WTC11 (cell line): ENCODE measurements around the gene FZD2. TPM values are rescaled to one million over a fixed set of nuclear protein-coding genes. Genes with fewer than 3 reads are reported as not detected.

Experiments
- ATAC-seq: fragments of 200-7000 bp; cut with Tn5 transposase; 2 replicates; pipeline ENCODE4 v1.10.0; 2021; ENCODE audit warnings: mild to moderate bottlenecking, moderate library complexity
- CTCF ChIA-PET: fragments of 300-600 bp; sonication (Branson Sonifier 250); formaldehyde crosslinking; loops from one replicate; lab custom pipeline; 2021; ENCODE audit warnings: antibody characterized with exemption; lab: Charles Lee
- POLR2A ChIA-PET: fragments of 350-600 bp; sonication (Branson Sonifier 250); formaldehyde crosslinking; loops from one replicate; lab custom pipeline; 2021; ENCODE audit warnings: antibody characterized with exemption; lab: Charles Lee
- DNase-seq: peaks from one replicate; pipeline ENCODE4 v3.0.0; 2021; ENCODE audit warnings: low spot score
- H3K27ac Mint-ChIP-seq: 2 replicates; pipeline ENCODE4 v1.8.0; 2021; ENCODE audit warnings: mixed read lengths
- H3K27me3 Mint-ChIP-seq: 2 replicates; pipeline ENCODE4 v1.8.0; 2021; ENCODE audit warnings: low read depth, mild to moderate bottlenecking, moderate library complexity, mixed read lengths
- H3K36me3 Mint-ChIP-seq: 2 replicates; pipeline ENCODE4 v1.8.0; 2021; ENCODE audit warnings: mixed read lengths
- H3K4me1 Mint-ChIP-seq: 2 replicates; pipeline ENCODE4 v1.8.0; 2022; ENCODE audit warnings: mixed read lengths
- H3K4me3 Mint-ChIP-seq: 2 replicates; pipeline ENCODE4 v1.8.0; 2021; ENCODE audit warnings: mild to moderate bottlenecking, moderate library complexity, mixed read lengths
- H3K9me3 Mint-ChIP-seq: 2 replicates; pipeline ENCODE4 v1.8.0; 2021; ENCODE audit warnings: mixed read lengths
- ELF4 ChIP-seq: sonication (generic); formaldehyde crosslinking; IDR thresholded peaks from 2 replicates; pipeline ENCODE4 v1.8.1; 2022; ENCODE audit warnings: low read depth, mild to moderate bottlenecking, moderate library complexity, missing genetic modification reagents
- FOXK1 ChIP-seq: sonication (generic); formaldehyde crosslinking; IDR thresholded peaks from 2 replicates; pipeline ENCODE4 v1.8.0; 2022; ENCODE audit warnings: mild to moderate bottlenecking, moderate library complexity, missing genetic modification reagents
- FOXP1 ChIP-seq: sonication (generic); formaldehyde crosslinking; IDR thresholded peaks from 2 replicates; pipeline ENCODE4 v1.8.0; 2022; ENCODE audit warnings: missing genetic modification reagents, mild to moderate bottlenecking, moderate library complexity, borderline replicate concordance
- JUN ChIP-seq: sonication (generic); formaldehyde crosslinking; IDR thresholded peaks from 2 replicates; pipeline ENCODE4 v1.8.0; 2023; ENCODE audit warnings: mild to moderate bottlenecking, missing genetic modification reagents
- KAT7 ChIP-seq: sonication (generic); formaldehyde crosslinking; IDR thresholded peaks from 2 replicates; pipeline ENCODE4 v1.8.1; 2023; ENCODE audit warnings: missing genetic modification reagents, mild to moderate bottlenecking, borderline replicate concordance
- NFATC4 ChIP-seq: fragments of 250-450 bp; sonication (Bioruptor Pico); IDR thresholded peaks from 2 replicates; pipeline ENCODE4 v1.9.0; 2021; ENCODE audit warnings: mild to moderate bottlenecking
- OVOL2 ChIP-seq: fragments of 250-450 bp; sonication (Bioruptor Pico); IDR thresholded peaks from 2 replicates; pipeline ENCODE4 v1.9.0; 2021; ENCODE audit warnings: mild to moderate bottlenecking, borderline replicate concordance
- SMAD4 ChIP-seq: sonication (generic); formaldehyde crosslinking; IDR thresholded peaks from 2 replicates; pipeline ENCODE4 v1.8.0; 2022; ENCODE audit warnings: mild to moderate bottlenecking, missing genetic modification reagents
- TEAD1 ChIP-seq: sonication (generic); formaldehyde crosslinking; IDR thresholded peaks from 2 replicates; pipeline ENCODE4 v1.8.0; 2022; ENCODE audit warnings: mild to moderate bottlenecking, missing genetic modification reagents
- TEAD4 ChIP-seq: sonication (generic); formaldehyde crosslinking; IDR thresholded peaks from 2 replicates; pipeline ENCODE4 v1.8.0; 2022; ENCODE audit warnings: mild to moderate bottlenecking, missing genetic modification reagents
- ZBTB21 ChIP-seq: sonication (generic); formaldehyde crosslinking; IDR thresholded peaks from 2 replicates; pipeline ENCODE4 v1.8.1; 2023; ENCODE audit warnings: mild to moderate bottlenecking, missing genetic modification reagents, borderline replicate concordance
- ZNF317 ChIP-seq: sonication (generic); formaldehyde crosslinking; IDR thresholded peaks from 2 replicates; pipeline ENCODE4 v1.8.1; 2023; ENCODE audit warnings: low read depth, mild to moderate bottlenecking, moderate library complexity, missing genetic modification reagents, borderline replicate concordance
- ZNF396 ChIP-seq: fragments of 250-450 bp; sonication (Bioruptor Pico); IDR thresholded peaks from 2 replicates; pipeline ENCODE4 v1.8.0; 2021; ENCODE audit warnings: mild to moderate bottlenecking, moderate library complexity, borderline replicate concordance
- total RNA-seq: library from RNA; stranded (reverse); gene quantifications from 3 replicates; pipeline ENCODE4 v1.2.3, GENCODE V29; 2021
- TF ChIP-seq, protein P1 (sequence below): sonication (generic); formaldehyde crosslinking; IDR thresholded peaks from 2 replicates; pipeline ENCODE4 v1.8.0; 2022; ENCODE audit warnings: mild to moderate bottlenecking, missing genetic modification reagents
- TF ChIP-seq, protein P2 (sequence below): sonication (generic); formaldehyde crosslinking; IDR thresholded peaks from 2 replicates; pipeline ENCODE4 v1.8.1; 2022; ENCODE audit warnings: missing genetic modification reagents, borderline replicate concordance
- TF ChIP-seq, protein P3 (sequence below): fragments of 250-450 bp; sonication (Bioruptor Pico); IDR thresholded peaks from 2 replicates; pipeline ENCODE4 v2.1.2; 2022; ENCODE audit warnings: mild to moderate bottlenecking, moderate library complexity
- TF ChIP-seq, protein P4 (sequence below): sonication (generic); formaldehyde crosslinking; IDR thresholded peaks from 2 replicates; pipeline ENCODE4 v1.8.0; 2022; ENCODE audit warnings: mild to moderate bottlenecking, missing genetic modification reagents
- TF ChIP-seq, protein P5 (sequence below): sonication (generic); formaldehyde crosslinking; IDR thresholded peaks from 2 replicates; pipeline ENCODE4 v1.8.1; 2023; ENCODE audit warnings: mild to moderate bottlenecking, missing genetic modification reagents
- TF ChIP-seq, protein P6 (sequence below): sonication (generic); formaldehyde crosslinking; IDR thresholded peaks from 2 replicates; pipeline ENCODE4 v1.8.1; 2022; ENCODE audit warnings: mild to moderate bottlenecking, moderate library complexity, missing genetic modification reagents
- TF ChIP-seq, protein P7 (sequence below): sonication (generic); formaldehyde crosslinking; IDR thresholded peaks from 2 replicates; pipeline ENCODE4 v1.8.0; 2022; ENCODE audit warnings: missing genetic modification reagents

Gene FZD2
- total RNA-seq, 1 experiment from 2014 or later, result 42.8 TPM

DNA sequence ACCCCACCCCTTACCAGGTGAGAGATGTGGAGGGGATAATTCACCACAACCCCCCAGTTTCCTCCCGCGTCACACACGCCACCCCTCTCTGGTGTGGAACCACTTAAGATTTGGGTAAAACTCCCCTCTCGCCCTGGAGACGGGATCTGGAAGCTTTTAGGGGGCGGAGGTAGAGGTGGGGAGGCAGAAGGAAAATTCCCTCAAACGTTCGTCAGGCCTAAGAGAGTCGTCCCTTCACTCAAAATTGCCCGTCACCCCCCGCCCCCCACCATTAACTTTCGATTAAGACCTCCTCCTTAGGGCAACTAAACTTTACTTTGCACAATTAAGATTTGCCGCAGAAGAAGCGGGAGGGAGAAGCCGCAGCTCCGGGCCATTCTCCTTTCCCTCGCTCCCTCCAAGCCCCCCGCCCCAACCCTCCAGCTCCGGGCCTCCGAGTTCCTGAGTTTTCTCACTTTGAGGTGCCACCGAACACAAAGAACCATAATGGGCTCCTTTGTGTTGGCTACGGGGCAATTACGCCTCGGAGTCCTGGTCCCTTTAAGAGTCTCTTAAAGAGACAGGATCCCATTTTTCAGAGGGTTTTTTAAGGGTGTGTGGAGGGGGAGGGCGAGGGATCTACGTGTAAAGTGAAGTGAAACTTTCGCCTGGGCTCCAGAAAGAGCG lies 985 bp upstream of the FZD2 start:
- H3K27ac Mint-ChIP-seq, result peak overlapping the region; percentile 100
- H3K36me3 Mint-ChIP-seq, result peaks cover 7% of the 10 kb centered on the region

DNA sequence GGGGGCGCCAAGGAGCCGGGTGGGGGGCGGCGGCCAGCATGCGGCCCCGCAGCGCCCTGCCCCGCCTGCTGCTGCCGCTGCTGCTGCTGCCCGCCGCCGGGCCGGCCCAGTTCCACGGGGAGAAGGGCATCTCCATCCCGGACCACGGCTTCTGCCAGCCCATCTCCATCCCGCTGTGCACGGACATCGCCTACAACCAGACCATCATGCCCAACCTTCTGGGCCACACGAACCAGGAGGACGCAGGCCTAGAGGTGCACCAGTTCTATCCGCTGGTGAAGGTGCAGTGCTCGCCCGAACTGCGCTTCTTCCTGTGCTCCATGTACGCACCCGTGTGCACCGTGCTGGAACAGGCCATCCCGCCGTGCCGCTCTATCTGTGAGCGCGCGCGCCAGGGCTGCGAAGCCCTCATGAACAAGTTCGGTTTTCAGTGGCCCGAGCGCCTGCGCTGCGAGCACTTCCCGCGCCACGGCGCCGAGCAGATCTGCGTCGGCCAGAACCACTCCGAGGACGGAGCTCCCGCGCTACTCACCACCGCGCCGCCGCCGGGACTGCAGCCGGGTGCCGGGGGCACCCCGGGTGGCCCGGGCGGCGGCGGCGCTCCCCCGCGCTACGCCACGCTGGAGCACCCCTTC lies 484 bp downstream of the FZD2 start:
- H3K27me3 Mint-ChIP-seq, result peaks cover 51% of the 10 kb centered on the region
- DNase-seq (peak; percentile 62), ATAC-seq (peak; percentile 5)
- peak overlapping the region; percentile 87 for H3K4me3 Mint-ChIP-seq
- ChIA-PET POLR2A (interaction anchor here (0.5 to 5.1 kb wide), 14 partner anchors 9 to 597 kb away, joined by 3 to 79 read pairs (median 10); partner anchors contain the start of gene DBF4B), CTCF (interaction anchor here (0.5 to 5.7 kb wide), 18 partner anchors 10 to 249 kb away, joined by 3 to 65 read pairs (median 4); partner anchors contain the start of genes FAM171A2, MEIOC and RUNDC3A)
- H3K36me3 Mint-ChIP-seq, result peaks cover 7% of the 10 kb centered on the region
- peak overlapping the region; percentile 97 for H3K27ac Mint-ChIP-seq
- peaks cover 58% of the 10 kb centered on the region for H3K4me1 Mint-ChIP-seq
- H3K9me3 Mint-ChIP-seq, result 0 out of 2 replicates have a peak, but pooled peaks cover 3% of the 10 kb centered on the region
- TF ChIP-seq, protein P1, sequence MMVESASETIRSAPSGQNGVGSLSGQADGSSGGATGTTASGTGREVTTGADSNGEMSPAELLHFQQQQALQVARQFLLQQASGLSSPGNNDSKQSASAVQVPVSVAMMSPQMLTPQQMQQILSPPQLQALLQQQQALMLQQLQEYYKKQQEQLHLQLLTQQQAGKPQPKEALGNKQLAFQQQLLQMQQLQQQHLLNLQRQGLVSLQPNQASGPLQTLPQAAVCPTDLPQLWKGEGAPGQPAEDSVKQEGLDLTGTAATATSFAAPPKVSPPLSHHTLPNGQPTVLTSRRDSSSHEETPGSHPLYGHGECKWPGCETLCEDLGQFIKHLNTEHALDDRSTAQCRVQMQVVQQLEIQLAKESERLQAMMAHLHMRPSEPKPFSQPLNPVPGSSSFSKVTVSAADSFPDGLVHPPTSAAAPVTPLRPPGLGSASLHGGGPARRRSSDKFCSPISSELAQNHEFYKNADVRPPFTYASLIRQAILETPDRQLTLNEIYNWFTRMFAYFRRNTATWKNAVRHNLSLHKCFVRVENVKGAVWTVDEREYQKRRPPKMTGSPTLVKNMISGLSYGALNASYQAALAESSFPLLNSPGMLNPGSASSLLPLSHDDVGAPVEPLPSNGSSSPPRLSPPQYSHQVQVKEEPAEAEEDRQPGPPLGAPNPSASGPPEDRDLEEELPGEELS (CRISPR knock-in tag), result peak; percentile 79
- TF ChIP-seq, protein P2, sequence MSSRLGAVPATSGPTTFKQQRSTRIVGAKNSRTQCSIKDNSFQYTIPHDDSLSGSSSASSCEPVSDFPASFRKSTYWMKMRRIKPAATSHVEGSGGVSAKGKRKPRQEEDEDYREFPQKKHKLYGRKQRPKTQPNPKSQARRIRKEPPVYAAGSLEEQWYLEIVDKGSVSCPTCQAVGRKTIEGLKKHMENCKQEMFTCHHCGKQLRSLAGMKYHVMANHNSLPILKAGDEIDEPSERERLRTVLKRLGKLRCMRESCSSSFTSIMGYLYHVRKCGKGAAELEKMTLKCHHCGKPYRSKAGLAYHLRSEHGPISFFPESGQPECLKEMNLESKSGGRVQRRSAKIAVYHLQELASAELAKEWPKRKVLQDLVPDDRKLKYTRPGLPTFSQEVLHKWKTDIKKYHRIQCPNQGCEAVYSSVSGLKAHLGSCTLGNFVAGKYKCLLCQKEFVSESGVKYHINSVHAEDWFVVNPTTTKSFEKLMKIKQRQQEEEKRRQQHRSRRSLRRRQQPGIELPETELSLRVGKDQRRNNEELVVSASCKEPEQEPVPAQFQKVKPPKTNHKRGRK (CRISPR knock-in tag), result no peak
- TF ChIP-seq KAT7 (CRISPR knock-in tag) (peak; percentile 86; the same call in 1 of the 2 replicates), SMAD4 (0 out of 2 replicates have a peak, but pooled peaks have one; percentile 46), TEAD1 (peak; percentile 77; the same call in 1 of the 2 replicates), TEAD4 (CRISPR knock-in tag) (peak; percentile 47), FOXK1 (no peak), JUN (peak; percentile 62; the same call in 1 of the 2 replicates)
- TF ChIP-seq, protein P3, sequence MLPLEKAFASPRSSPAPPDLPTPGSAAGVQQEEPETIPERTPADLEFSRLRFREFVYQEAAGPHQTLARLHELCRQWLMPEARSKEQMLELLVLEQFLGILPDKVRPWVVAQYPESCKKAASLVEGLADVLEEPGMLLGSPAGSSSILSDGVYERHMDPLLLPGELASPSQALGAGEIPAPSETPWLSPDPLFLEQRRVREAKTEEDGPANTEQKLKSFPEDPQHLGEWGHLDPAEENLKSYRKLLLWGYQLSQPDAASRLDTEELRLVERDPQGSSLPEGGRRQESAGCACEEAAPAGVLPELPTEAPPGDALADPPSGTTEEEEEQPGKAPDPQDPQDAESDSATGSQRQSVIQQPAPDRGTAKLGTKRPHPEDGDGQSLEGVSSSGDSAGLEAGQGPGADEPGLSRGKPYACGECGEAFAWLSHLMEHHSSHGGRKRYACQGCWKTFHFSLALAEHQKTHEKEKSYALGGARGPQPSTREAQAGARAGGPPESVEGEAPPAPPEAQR (CRISPR knock-in tag), result no peak
- TF ChIP-seq, protein P4, sequence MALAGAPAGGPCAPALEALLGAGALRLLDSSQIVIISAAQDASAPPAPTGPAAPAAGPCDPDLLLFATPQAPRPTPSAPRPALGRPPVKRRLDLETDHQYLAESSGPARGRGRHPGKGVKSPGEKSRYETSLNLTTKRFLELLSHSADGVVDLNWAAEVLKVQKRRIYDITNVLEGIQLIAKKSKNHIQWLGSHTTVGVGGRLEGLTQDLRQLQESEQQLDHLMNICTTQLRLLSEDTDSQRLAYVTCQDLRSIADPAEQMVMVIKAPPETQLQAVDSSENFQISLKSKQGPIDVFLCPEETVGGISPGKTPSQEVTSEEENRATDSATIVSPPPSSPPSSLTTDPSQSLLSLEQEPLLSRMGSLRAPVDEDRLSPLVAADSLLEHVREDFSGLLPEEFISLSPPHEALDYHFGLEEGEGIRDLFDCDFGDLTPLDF, result peak; percentile 63; the same call in 1 of the 2 replicates
- TF ChIP-seq, protein P5, sequence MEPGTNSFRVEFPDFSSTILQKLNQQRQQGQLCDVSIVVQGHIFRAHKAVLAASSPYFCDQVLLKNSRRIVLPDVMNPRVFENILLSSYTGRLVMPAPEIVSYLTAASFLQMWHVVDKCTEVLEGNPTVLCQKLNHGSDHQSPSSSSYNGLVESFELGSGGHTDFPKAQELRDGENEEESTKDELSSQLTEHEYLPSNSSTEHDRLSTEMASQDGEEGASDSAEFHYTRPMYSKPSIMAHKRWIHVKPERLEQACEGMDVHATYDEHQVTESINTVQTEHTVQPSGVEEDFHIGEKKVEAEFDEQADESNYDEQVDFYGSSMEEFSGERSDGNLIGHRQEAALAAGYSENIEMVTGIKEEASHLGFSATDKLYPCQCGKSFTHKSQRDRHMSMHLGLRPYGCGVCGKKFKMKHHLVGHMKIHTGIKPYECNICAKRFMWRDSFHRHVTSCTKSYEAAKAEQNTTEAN (CRISPR knock-in tag), result no peak

More for the DNA sequence above, 985 bp upstream of the FZD2 start:
- Mint-ChIP-seq H3K9me3 (0 out of 2 replicates have a peak, but pooled peaks cover 3% of the 10 kb centered on the region), H3K4me1 (peaks cover 47% of the 10 kb centered on the region)
- CTCF ChIA-PET, result interaction anchor here (0.6 to 5.7 kb wide), 16 partner anchors 9 to 248 kb away, joined by 3 to 65 read pairs (median 6); partner anchors contain the start of genes FAM171A2, GRN and RUNDC3A
- peak; percentile 21 for ATAC-seq
- TF ChIP-seq ZBTB21 (no peak), ZNF317 (CRISPR knock-in tag) (no peak), ELF4 (no peak), FOXP1 (CRISPR knock-in tag) (no peak), NFATC4 (CRISPR knock-in tag) (no peak), JUN (no peak), ZNF396 (CRISPR knock-in tag) (no peak), TEAD1 (no peak), OVOL2 (CRISPR knock-in tag) (no peak)
- TF ChIP-seq, protein P6, sequence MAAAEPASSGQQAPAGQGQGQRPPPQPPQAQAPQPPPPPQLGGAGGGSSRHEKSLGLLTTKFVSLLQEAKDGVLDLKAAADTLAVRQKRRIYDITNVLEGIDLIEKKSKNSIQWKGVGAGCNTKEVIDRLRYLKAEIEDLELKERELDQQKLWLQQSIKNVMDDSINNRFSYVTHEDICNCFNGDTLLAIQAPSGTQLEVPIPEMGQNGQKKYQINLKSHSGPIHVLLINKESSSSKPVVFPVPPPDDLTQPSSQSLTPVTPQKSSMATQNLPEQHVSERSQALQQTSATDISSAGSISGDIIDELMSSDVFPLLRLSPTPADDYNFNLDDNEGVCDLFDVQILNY, result 0 out of 2 replicates have a peak, but pooled peaks have one; percentile 28
- TF ChIP-seq, protein P7, sequence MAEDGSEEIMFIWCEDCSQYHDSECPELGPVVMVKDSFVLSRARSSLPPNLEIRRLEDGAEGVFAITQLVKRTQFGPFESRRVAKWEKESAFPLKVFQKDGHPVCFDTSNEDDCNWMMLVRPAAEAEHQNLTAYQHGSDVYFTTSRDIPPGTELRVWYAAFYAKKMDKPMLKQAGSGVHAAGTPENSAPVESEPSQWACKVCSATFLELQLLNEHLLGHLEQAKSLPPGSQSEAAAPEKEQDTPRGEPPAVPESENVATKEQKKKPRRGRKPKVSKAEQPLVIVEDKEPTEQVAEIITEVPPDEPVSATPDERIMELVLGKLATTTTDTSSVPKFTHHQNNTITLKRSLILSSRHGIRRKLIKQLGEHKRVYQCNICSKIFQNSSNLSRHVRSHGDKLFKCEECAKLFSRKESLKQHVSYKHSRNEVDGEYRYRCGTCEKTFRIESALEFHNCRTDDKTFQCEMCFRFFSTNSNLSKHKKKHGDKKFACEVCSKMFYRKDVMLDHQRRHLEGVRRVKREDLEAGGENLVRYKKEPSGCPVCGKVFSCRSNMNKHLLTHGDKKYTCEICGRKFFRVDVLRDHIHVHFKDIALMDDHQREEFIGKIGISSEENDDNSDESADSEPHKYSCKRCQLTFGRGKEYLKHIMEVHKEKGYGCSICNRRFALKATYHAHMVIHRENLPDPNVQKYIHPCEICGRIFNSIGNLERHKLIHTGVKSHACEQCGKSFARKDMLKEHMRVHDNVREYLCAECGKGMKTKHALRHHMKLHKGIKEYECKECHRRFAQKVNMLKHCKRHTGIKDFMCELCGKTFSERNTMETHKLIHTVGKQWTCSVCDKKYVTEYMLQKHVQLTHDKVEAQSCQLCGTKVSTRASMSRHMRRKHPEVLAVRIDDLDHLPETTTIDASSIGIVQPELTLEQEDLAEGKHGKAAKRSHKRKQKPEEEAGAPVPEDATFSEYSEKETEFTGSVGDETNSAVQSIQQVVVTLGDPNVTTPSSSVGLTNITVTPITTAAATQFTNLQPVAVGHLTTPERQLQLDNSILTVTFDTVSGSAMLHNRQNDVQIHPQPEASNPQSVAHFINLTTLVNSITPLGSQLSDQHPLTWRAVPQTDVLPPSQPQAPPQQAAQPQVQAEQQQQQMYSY, result peak; percentile 80
- TF ChIP-seq, all 79 proteins: peak for 2
- peak; percentile 83 for DNase-seq
- peak overlapping the region; percentile 94 for H3K4me3 Mint-ChIP-seq
- H3K27me3 Mint-ChIP-seq, result peaks cover 46% of the 10 kb centered on the region
- POLR2A ChIA-PET, result interaction anchor here (1.2 to 5.1 kb wide), 8 partner anchors 8 to 52 kb away, joined by 9 to 79 read pairs (median 16); no protein-coding TSS in a partner anchor
